ENCODE measurements around the gene GPR157. TPM values are rescaled to one million over a fixed set of nuclear protein-coding genes. Genes with fewer than 3 reads are reported as not detected.

Gene GPR157
- total RNA-seq, 1 donor from 2014 or later = 5.4 TPM

- Histone ChIP-seq H2AFZ (ENCODE audit: low read depth, low read length) (no peak overlapping the region), H3K9me3 (ENCODE audit: insufficient read depth, low read depth, low read length) (no peaks in the 10 kb centered on the region), H3K4me1 (ENCODE audit: insufficient read depth, low read length) (no peaks in the 10 kb centered on the region), H3K9ac (ENCODE audit: low read length) (no peak overlapping the region), H3K79me2 (ENCODE audit: insufficient read depth, low read length) (no peaks in the 10 kb centered on the region), H3K27me3 (ENCODE audit: insufficient read depth, low read length) (no peaks in the 10 kb centered on the region), H3K4me3 (ENCODE audit: insufficient read depth, low read depth, low read length) (no peak overlapping the region), H4K20me1 (ENCODE audit: insufficient read depth, low read length) (peaks cover 4% of the 10 kb centered on the region), H3K4me2 (ENCODE audit: low read length) (no peak overlapping the region), H3K36me3 (ENCODE audit: insufficient read depth, low read length) (no peaks in the 10 kb centered on the region), H3K27ac (ENCODE audit: low read depth, low read length) (no peak overlapping the region)
- FAIRE-seq (no peak), DNase-seq (ENCODE audit: low read depth) (no peak)
- H3K27me3 Mint-ChIP-seq (ENCODE audit: low read depth, unreplicated experiment) = no peaks in the 10 kb centered on the region
- H3K9me3 Mint-ChIP-seq (ENCODE audit: unreplicated experiment) = peaks cover under 1% of the 10 kb centered on the region
- TF ChIP-seq EZH2 (IDR thresholded peaks at IDR 0.05; ENCODE audit: insufficient read depth, low read length) (no peak), CTCF (IDR thresholded peaks at IDR 0.05; ENCODE audit: insufficient read depth, low read depth, low read length) (no peak)
- H3K36me3 Mint-ChIP-seq (ENCODE audit: low read depth, unreplicated experiment) = peaks cover 2% of the 10 kb centered on the region
- H3K4me1 Mint-ChIP-seq (ENCODE audit: low read depth, unreplicated experiment) = peaks cover 6% of the 10 kb centered on the region
- H3K4me3 Mint-ChIP-seq (ENCODE audit: unreplicated experiment) = no peak overlapping the region
- H3K27ac Mint-ChIP-seq (ENCODE audit: unreplicated experiment) = peak overlapping the region; percentile 72
These were observed 15.7 kb downstream of the GPR157 start for GRCh38 chr1:9112961-9113880.

- Histone ChIP-seq H3K4me2 (ENCODE audit: low read length) (no peak overlapping the region), H2AFZ (ENCODE audit: low read depth, low read length) (no peak overlapping the region), H3K27me3 (ENCODE audit: insufficient read depth, low read length) (no peaks in the 10 kb centered on the region), H4K20me1 (ENCODE audit: insufficient read depth, low read length) (peaks cover 4% of the 10 kb centered on the region), H3K4me3 (ENCODE audit: insufficient read depth, low read depth, low read length) (no peak overlapping the region), H3K4me1 (ENCODE audit: insufficient read depth, low read length) (no peaks in the 10 kb centered on the region), H3K9ac (ENCODE audit: low read length) (no peak overlapping the region), H3K27ac (ENCODE audit: low read depth, low read length) (no peak overlapping the region), H3K79me2 (ENCODE audit: insufficient read depth, low read length) (no peaks in the 10 kb centered on the region), H3K36me3 (ENCODE audit: insufficient read depth, low read length) (no peaks in the 10 kb centered on the region), H3K9me3 (ENCODE audit: insufficient read depth, low read depth, low read length) (no peaks in the 10 kb centered on the region)
- TF ChIP-seq EZH2 (IDR thresholded peaks at IDR 0.05; ENCODE audit: insufficient read depth, low read length) = no peak
- no peak for TF ChIP-seq CTCF (IDR thresholded peaks at IDR 0.05; ENCODE audit: insufficient read depth, low read depth, low read length)
- peaks cover 2% of the 10 kb centered on the region for H3K27me3 Mint-ChIP-seq (ENCODE audit: low read depth, unreplicated experiment)
- peaks cover 2% of the 10 kb centered on the region for H3K9me3 Mint-ChIP-seq (ENCODE audit: unreplicated experiment)
- DNase-seq (ENCODE audit: low read depth) (no peak), FAIRE-seq (no peak)
- H3K36me3 Mint-ChIP-seq (ENCODE audit: low read depth, unreplicated experiment) = peaks cover 3% of the 10 kb centered on the region
- no peak overlapping the region for H3K27ac Mint-ChIP-seq (ENCODE audit: unreplicated experiment)
- peaks cover 4% of the 10 kb centered on the region for H3K4me1 Mint-ChIP-seq (ENCODE audit: low read depth, unreplicated experiment)
- no peak overlapping the region for H3K4me3 Mint-ChIP-seq (ENCODE audit: unreplicated experiment)
These were observed 16.9 kb downstream of the GPR157 start for GRCh38 chr1:9111957-9112356.

GRCh38 chr1:9111357-9111691, 17.6 kb downstream of the GPR157 start:
- FAIRE-seq = no peak
- Histone ChIP-seq H3K4me1 (ENCODE audit: insufficient read depth, low read length) (no peaks in the 10 kb centered on the region), H3K4me2 (ENCODE audit: low read length) (no peak overlapping the region), H3K79me2 (ENCODE audit: insufficient read depth, low read length) (no peaks in the 10 kb centered on the region), H3K9me3 (ENCODE audit: insufficient read depth, low read depth, low read length) (no peaks in the 10 kb centered on the region), H3K36me3 (ENCODE audit: insufficient read depth, low read length) (no peaks in the 10 kb centered on the region), H3K27me3 (ENCODE audit: insufficient read depth, low read length) (no peaks in the 10 kb centered on the region), H4K20me1 (ENCODE audit: insufficient read depth, low read length) (peaks cover 4% of the 10 kb centered on the region), H2AFZ (ENCODE audit: low read depth, low read length) (no peak overlapping the region), H3K4me3 (ENCODE audit: insufficient read depth, low read depth, low read length) (no peak overlapping the region), H3K9ac (ENCODE audit: low read length) (no peak overlapping the region), H3K27ac (ENCODE audit: low read depth, low read length) (no peak overlapping the region)
- Mint-ChIP-seq H3K4me3 (ENCODE audit: unreplicated experiment) (no peak overlapping the region), H3K27ac (ENCODE audit: unreplicated experiment) (no peak overlapping the region), H3K4me1 (ENCODE audit: low read depth, unreplicated experiment) (peaks cover 4% of the 10 kb centered on the region), H3K27me3 (ENCODE audit: low read depth, unreplicated experiment) (peaks cover 5% of the 10 kb centered on the region), H3K9me3 (ENCODE audit: unreplicated experiment) (peaks cover 2% of the 10 kb centered on the region), H3K36me3 (ENCODE audit: low read depth, unreplicated experiment) (peaks cover 3% of the 10 kb centered on the region)
- DNase-seq (ENCODE audit: low read depth) = no peak
- TF ChIP-seq EZH2 (IDR thresholded peaks at IDR 0.05; ENCODE audit: insufficient read depth, low read length) (no peak), CTCF (IDR thresholded peaks at IDR 0.05; ENCODE audit: insufficient read depth, low read depth, low read length) (no peak)
